Spleen (tissue), 11 donors: ENCODE data around the gene DCAF4. TPM values are rescaled to one million over a fixed set of nuclear protein-coding genes. Genes with fewer than 3 reads are reported as not detected.

Experiments used
- DNase-seq: peaks from one replicate; pipeline ENCODE4 v3.0.0-alpha.2; 2020
- H3K27ac ChIP-seq, 8 donors: fragments of 200-600 bp; sonication (generic) in 7 of 8; 1 replicate in 4 of 8; 2 replicates in 4 of 8; pipeline versions ENCODE4 v1.5.0 to v1.8.0; 2016 to 2021; ENCODE audit warnings: inconsistent platforms in 4 of 8, mild to moderate bottlenecking in 4 of 8, moderate library complexity in 1 of 8
- H3K27me3 ChIP-seq, 7 donors: fragments of 200-600 bp; sonication (generic) in 6 of 7; replicated peaks in 1 of 7; 1 replicate in 4 of 7; 2 replicates in 3 of 7; pipeline versions ENCODE4 v1.5.0 to v1.8.0; 2016 to 2021; ENCODE audit warnings: inconsistent platforms in 3 of 7, mild to moderate bottlenecking in 1 of 7
- H3K36me3 ChIP-seq, 6 donors: fragments of 200-600 bp; sonication (generic) in 5 of 6; 1 replicate in 4 of 6; 2 replicates in 2 of 6; pipeline versions ENCODE4 v1.5.0 to v1.8.0; 2016 to 2021; ENCODE audit warnings: inconsistent platforms in 2 of 6
- H3K4me1 ChIP-seq, 6 donors: fragments of 200-600 bp; sonication (generic) in 5 of 6; 1 replicate in 3 of 6; 2 replicates in 3 of 6; pipeline versions ENCODE4 v1.5.0 to v1.8.0; 2016 to 2021; ENCODE audit warnings: inconsistent platforms in 3 of 6
- H3K4me3 ChIP-seq, 8 donors: fragments of 200-600 bp; sonication (generic) in 7 of 8; 1 replicate in 4 of 8; 2 replicates in 4 of 8; pipeline versions ENCODE4 v1.5.0 to v1.8.0; 2016 to 2021; ENCODE audit warnings: inconsistent platforms in 4 of 8, mild to moderate bottlenecking in 4 of 8, moderate library complexity in 2 of 8
- H3K9me3 ChIP-seq, 8 donors: fragments of 200-600 bp; sonication (generic) in 7 of 8; 1 replicate in 4 of 8; 2 replicates in 4 of 8; pipeline versions ENCODE4 v1.5.0 to v1.8.0; 2016 to 2021; ENCODE audit warnings: inconsistent platforms in 4 of 8
- POLR2A ChIP-seq, 3 donors: fragments of 450-650 bp; IDR thresholded peaks; one replicate each; pipeline ENCODE4 v1.5.1; 2017; ENCODE audit warnings: antibody characterized with exemption in 3 of 3, mild to moderate bottlenecking in 1 of 3
- POLR2AphosphoS5 ChIP-seq, 3 donors: sonication (generic); formaldehyde crosslinking; IDR thresholded peaks; one replicate each; pipeline ENCODE4 v1.5.1; 2017; ENCODE audit warnings: antibody characterized with exemption in 3 of 3
- WGBS, 5 donors: extraction: QIAGEN DNeasy Blood & Tissue Kit in 3 of 5; methylation state at CpG; one replicate each; pipeline versions ENCODE4 v1.1.5 to v1.1.7; 2013 to 2018; 5-methylcytosine and 5-hydroxymethylcytosine counted together
- intact Hi-C: fragments of 100-400 bp; cut with DNase I; formaldehyde crosslinking; loops from one replicate; pipeline ENCODE4 v1.15.0; 2023; ENCODE audit warnings: low total_unique reads
- polyA plus RNA-seq, 3 donors: library from polyadenylated mRNA; stranded (reverse); fragments of 200-250 nt; gene quantifications; one replicate each; pipeline ENCODE4 v1.2.1, GENCODE V29; 2013
- total RNA-seq, 7 donors: library from RNA; depleted of rRNA in 3 of 7; stranded (reverse); fragments of >200 nt in 3 of 7; fragmentation: NEBNext Ultra II Directional in 4 of 7; extraction: Animal tissue kit (Norgen Biotek cat#: 25700) in 4 of 7; gene quantifications; one replicate each; pipeline versions ENCODE4 v1.1.0 to v1.2.1, GENCODE V29; 2016 to 2021
- TF ChIP-seq, protein P1 (sequence below), 11 experiments: fragments of 200-600 bp in 7 of 11; fragments of 450-650 bp in 4 of 11; sonication (generic) in 4 of 11; IDR thresholded peaks in 8 of 11; conservative IDR thresholded peaks in 3 of 11; 1 replicate in 7 of 11; 2 replicates in 4 of 11; pipeline versions ENCODE4 v1.4.0 to v1.8.0; 2016 to 2021; ENCODE audit warnings: antibody characterized with exemption in 11 of 11, inconsistent platforms in 4 of 11, mild to moderate bottlenecking in 1 of 11
- donor health status: healthy with polysubstance abuse.
- donor health status: DM: no; HTN: no; CAD: no; lungs with moderate emphysema.
- donor health status: DM: no; HTN: no; CAD: no.
- donor health status: Bipolar disorder and iron deficiency.
- donor health status: healthy.
- donor health status: DM: no; HTN: no; CAD: no.
- donor health status: DM: yes; HTN: yes; CAD: no.

The DCAF4 gene
- total and polyA plus RNA-seq, 10 donors = 7.7 to 25.0 (median 12.3) TPM

- intact Hi-C loops = no loop called here
- no peaks in the 10 kb centered on the region for H3K9me3 ChIP-seq
- no peak overlapping the region for H3K27ac ChIP-seq
- peaks cover 0 to 24% (median 0%) of the 10 kb centered on the region in 7 donors for H3K27me3 ChIP-seq
- H3K4me3 ChIP-seq = no peak overlapping the region
- TF ChIP-seq POLR2A (IDR thresholded peaks at IDR 0.05) (no peak), POLR2AphosphoS5 (IDR thresholded peaks at IDR 0.05) (no peak)
- TF ChIP-seq, protein P1, sequence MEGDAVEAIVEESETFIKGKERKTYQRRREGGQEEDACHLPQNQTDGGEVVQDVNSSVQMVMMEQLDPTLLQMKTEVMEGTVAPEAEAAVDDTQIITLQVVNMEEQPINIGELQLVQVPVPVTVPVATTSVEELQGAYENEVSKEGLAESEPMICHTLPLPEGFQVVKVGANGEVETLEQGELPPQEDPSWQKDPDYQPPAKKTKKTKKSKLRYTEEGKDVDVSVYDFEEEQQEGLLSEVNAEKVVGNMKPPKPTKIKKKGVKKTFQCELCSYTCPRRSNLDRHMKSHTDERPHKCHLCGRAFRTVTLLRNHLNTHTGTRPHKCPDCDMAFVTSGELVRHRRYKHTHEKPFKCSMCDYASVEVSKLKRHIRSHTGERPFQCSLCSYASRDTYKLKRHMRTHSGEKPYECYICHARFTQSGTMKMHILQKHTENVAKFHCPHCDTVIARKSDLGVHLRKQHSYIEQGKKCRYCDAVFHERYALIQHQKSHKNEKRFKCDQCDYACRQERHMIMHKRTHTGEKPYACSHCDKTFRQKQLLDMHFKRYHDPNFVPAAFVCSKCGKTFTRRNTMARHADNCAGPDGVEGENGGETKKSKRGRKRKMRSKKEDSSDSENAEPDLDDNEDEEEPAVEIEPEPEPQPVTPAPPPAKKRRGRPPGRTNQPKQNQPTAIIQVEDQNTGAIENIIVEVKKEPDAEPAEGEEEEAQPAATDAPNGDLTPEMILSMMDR (IDR thresholded peaks at IDR 0.05 in 8 of 11, conservative IDR thresholded peaks at IDR 0.05 in 3 of 11) = no peak
- DNase-seq = no peak
- H3K4me1 ChIP-seq = peaks cover 0 to 9% (median 0%) of the 10 kb centered on the region in 6 donors
- 92 to 99% (median 94%) methylated on average over 5 of the region's 5 CpGs for WGBS, 5 donors
- H3K36me3 ChIP-seq = no peaks in the 10 kb centered on the region
Measured at GRCh38 chr14:72902801-72903530, 23.3 kb upstream of the DCAF4 start.

GRCh38 chr14:72903716-72904115, 22.5 kb upstream of the DCAF4 start:
- WGBS, 5 donors = 41 to 96% (median 60%) methylated on average over 1 of the region's 1 CpG
- H3K27me3 ChIP-seq = peaks cover 0 to 24% (median 0%) of the 10 kb centered on the region in 7 donors
- no peak for DNase-seq
- intact Hi-C loops = loop anchor here (2.0 kb wide), 1 partner anchor 387 kb away; no protein-coding TSS in a partner anchor
- no peaks in the 10 kb centered on the region for H3K36me3 ChIP-seq
- H3K4me1 ChIP-seq = peaks cover 0 to 14% (median 0%) of the 10 kb centered on the region in 6 donors
- TF ChIP-seq, protein P1 (IDR thresholded peaks at IDR 0.05 in 8 of 11, conservative IDR thresholded peaks at IDR 0.05 in 3 of 11) = no peak
- TF ChIP-seq POLR2A (IDR thresholded peaks at IDR 0.05) (no peak), POLR2AphosphoS5 (IDR thresholded peaks at IDR 0.05) (no peak)
- H3K4me3 ChIP-seq = no peak overlapping the region
- H3K27ac ChIP-seq = no peak overlapping the region
- H3K9me3 ChIP-seq = no peaks in the 10 kb centered on the region

- DNase-seq = no peak
- Histone ChIP-seq H3K9me3 (no peaks in the 10 kb centered on the region), H3K27me3 (peaks cover 0 to 24% (median 0%) of the 10 kb centered on the region in 7 donors), H3K36me3 (no peaks in the 10 kb centered on the region), H3K4me3 (no peak overlapping the region), H3K4me1 (peaks cover 0 to 15% (median 0%) of the 10 kb centered on the region in 6 donors), H3K27ac (no peak overlapping the region)
- intact Hi-C loops = loop anchor here (2.0 kb wide), 1 partner anchor 387 kb away; no protein-coding TSS in a partner anchor
- WGBS, 5 donors = 33 to 100% (median 52%) methylated on average over 1 of the region's 1 CpG
- TF ChIP-seq POLR2A (IDR thresholded peaks at IDR 0.05) (no peak), POLR2AphosphoS5 (IDR thresholded peaks at IDR 0.05) (no peak)
- TF ChIP-seq, protein P1 (IDR thresholded peaks at IDR 0.05 in 8 of 11, conservative IDR thresholded peaks at IDR 0.05 in 3 of 11) = no peak
Measured at GRCh38 chr14:72904218-72904617, 22.0 kb upstream of the DCAF4 start.

- Histone ChIP-seq H3K27ac (no peak overlapping the region), H3K4me1 (peaks cover 0 to 15% (median 0%) of the 10 kb centered on the region in 6 donors), H3K27me3 (peaks cover 0 to 24% (median 0%) of the 10 kb centered on the region in 7 donors), H3K36me3 (no peaks in the 10 kb centered on the region), H3K4me3 (no peak overlapping the region), H3K9me3 (no peaks in the 10 kb centered on the region)
- TF ChIP-seq, protein P1 (IDR thresholded peaks at IDR 0.05 in 8 of 11, conservative IDR thresholded peaks at IDR 0.05 in 3 of 11) = peak; percentile 81 to 95 (median 91)
- no peak for TF ChIP-seq POLR2AphosphoS5 (IDR thresholded peaks at IDR 0.05)
- TF ChIP-seq POLR2A (IDR thresholded peaks at IDR 0.05) = no peak
- intact Hi-C loops = loop anchor here (2.0 kb wide), 1 partner anchor 388 kb away; no protein-coding TSS in a partner anchor
- DNase-seq = no peak
- WGBS, 5 donors = 29 to 33% (median 30%) methylated on average over 5 of the region's 5 CpGs
Measured at GRCh38 chr14:72904840-72905561, 21.3 kb upstream of the DCAF4 start.
